Measurements from ENCODE around the gene SPRYD4.

GRCh38 chr12:56425193-56425592 is 43.2 kb upstream of the SPRYD4 start:
- TF ChIP-seq POLR2A (IDR thresholded peaks at IDR 0.05): no peak
- TF ChIP-seq CTCF (IDR thresholded peaks at IDR 0.05): no peak

All from heart left ventricle (tissue), 13 donors.